Measurements from ENCODE around the gene PAPPA.

The PAPPA gene

DNA sequence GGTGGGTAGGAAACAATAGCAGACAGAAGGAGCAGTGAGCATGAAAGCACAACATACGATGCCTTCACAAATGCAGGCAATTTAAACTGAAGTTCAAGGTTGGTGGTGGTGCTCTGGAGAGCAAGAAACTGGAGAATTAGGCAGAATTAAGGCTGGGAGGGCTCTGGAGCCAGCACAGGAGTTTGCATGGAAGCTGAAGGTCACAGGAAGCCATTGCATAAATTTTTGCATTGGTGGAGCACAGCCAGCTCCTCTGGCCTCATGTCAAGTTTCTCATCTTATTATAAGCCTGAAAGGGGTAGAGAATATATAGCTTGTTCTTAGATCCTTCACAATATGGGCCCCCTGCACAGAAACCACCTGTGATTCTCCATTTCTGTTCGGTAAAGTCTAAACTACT, 207.4 kb downstream of the PAPPA start:
- no peak for TF ChIP-seq ZFX (IDR thresholded peaks at IDR 0.05)
- TF ChIP-seq, protein P1, sequence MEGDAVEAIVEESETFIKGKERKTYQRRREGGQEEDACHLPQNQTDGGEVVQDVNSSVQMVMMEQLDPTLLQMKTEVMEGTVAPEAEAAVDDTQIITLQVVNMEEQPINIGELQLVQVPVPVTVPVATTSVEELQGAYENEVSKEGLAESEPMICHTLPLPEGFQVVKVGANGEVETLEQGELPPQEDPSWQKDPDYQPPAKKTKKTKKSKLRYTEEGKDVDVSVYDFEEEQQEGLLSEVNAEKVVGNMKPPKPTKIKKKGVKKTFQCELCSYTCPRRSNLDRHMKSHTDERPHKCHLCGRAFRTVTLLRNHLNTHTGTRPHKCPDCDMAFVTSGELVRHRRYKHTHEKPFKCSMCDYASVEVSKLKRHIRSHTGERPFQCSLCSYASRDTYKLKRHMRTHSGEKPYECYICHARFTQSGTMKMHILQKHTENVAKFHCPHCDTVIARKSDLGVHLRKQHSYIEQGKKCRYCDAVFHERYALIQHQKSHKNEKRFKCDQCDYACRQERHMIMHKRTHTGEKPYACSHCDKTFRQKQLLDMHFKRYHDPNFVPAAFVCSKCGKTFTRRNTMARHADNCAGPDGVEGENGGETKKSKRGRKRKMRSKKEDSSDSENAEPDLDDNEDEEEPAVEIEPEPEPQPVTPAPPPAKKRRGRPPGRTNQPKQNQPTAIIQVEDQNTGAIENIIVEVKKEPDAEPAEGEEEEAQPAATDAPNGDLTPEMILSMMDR (conservative IDR thresholded peaks at IDR 0.05): no peak
- H3K27ac ChIP-seq: no peak overlapping the region

GRCh38 chr9:116361547-116361946, 208.0 kb downstream of the PAPPA start:
- H3K27ac ChIP-seq: no peak overlapping the region
- TF ChIP-seq, protein P1 (conservative IDR thresholded peaks at IDR 0.05): no peak
- TF ChIP-seq ZFX (IDR thresholded peaks at IDR 0.05): no peak

DNA sequence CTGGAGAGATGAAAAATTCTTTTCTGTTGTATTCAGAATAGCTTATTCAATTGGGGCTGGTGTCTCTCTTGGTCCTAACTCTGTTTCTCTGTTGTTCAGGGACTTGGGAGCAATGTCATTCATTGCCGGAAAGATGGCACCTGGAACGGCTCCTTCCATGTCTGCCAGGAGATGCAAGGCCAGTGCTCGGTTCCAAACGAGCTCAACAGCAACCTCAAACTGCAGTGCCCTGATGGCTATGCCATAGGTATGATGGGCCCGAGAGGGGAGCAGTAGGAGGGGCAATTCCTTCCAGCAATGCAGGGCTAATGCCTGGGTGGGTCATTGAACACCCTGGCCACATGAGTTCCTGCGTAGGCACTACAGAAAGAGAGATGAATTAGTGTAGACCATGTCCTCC, 208.9 kb downstream of the PAPPA start:
- no peak for TF ChIP-seq ZFX (IDR thresholded peaks at IDR 0.05)
- TF ChIP-seq, protein P1 (conservative IDR thresholded peaks at IDR 0.05): no peak
- H3K27ac ChIP-seq: no peak overlapping the region

DNA sequence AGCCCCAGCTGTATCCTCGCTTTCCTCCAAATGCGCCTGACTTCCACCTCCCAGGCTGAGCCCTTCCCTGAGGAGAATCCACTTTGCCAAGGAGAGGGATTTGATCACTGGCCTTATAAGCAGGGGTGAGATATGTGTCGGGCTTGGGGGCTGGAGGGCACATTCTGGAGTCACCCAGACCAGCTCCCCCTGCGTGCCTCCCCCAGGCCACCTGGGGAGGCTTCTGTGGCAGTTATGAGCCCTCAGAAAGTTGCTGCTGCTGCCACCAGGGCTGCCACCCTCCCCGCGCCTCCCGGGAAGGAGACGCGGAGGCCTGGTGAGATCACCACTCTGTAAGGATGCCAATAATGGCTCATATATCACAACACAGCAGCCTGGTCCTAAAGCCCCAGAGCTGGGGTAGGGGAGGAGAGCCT, 211.5 kb downstream of the PAPPA start:
- no peak overlapping the region for H3K27ac ChIP-seq
- TF ChIP-seq, protein P1 (conservative IDR thresholded peaks at IDR 0.05): no peak; the same call in 1 of the 2 replicates
- no peak for TF ChIP-seq ZFX (IDR thresholded peaks at IDR 0.05)

DNA sequence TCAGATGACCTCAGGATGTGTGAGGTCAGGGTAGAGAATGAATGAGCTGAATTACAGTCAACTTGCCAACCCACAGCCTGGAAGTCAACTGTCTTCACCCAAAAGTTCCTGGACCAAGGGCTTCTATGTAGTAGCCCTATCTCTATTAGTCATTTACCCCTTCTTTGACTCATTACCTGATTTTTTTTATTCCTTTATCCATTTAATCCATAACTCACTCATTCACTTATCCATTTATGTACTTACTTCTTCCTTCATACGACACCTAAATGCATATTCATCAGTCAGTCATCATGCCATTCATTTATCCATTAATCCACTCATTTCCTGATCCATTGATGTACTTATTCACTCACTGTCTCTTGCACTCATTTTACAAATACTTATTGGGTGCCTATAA, 212.7 kb downstream of the PAPPA start:
- H3K27ac ChIP-seq: no peak overlapping the region
- TF ChIP-seq, protein P1 (conservative IDR thresholded peaks at IDR 0.05): no peak
- no peak for TF ChIP-seq ZFX (IDR thresholded peaks at IDR 0.05)

DNA sequence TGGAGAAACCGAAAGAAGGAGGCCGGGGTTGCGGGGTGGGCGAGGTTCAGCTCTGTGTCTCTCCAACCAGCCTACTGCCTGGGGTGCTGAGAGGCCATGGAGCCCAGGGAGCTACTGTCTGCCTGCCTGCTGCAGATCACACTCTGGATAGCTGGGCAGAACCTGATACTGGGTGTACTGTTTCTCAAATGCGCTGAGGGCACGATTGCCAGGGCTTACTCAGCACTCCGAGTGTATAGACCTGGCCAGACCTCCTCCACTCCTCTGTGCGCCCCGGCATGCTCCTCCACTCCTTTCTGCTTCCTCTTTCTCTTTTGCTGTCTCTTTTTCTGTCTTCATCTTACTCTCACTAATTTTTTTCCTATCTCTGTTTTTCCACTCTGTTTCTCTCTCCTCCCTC, 215.1 kb downstream of the PAPPA start:
- TF ChIP-seq ZFX (IDR thresholded peaks at IDR 0.05): no peak
- TF ChIP-seq, protein P1 (conservative IDR thresholded peaks at IDR 0.05): no peak
- H3K27ac ChIP-seq: no peak overlapping the region

GRCh38 chr9:116369706-116370105, 216.1 kb downstream of the PAPPA start:
- no peak for TF ChIP-seq ZFX (IDR thresholded peaks at IDR 0.05)
- TF ChIP-seq, protein P1 (conservative IDR thresholded peaks at IDR 0.05): no peak
- no peak overlapping the region for H3K27ac ChIP-seq
